GM23338 (cell line): ENCODE measurements around the gene HOXB3. TPM values are rescaled to one million over a fixed set of nuclear protein-coding genes. Genes with fewer than 3 reads are reported as not detected.

ENCODE experiments used
- ATAC-seq: fragments of 200-7000 bp; cut with Tn5 transposase; 3 replicates; pipeline ENCODE4 v1.9.1; 2020
- DNase-seq: peaks from one replicate; pipeline ENCODE4 v3.0.0-alpha.2; 2015; ENCODE audit warnings: low spot score
- H2AFZ ChIP-seq: fragments of 200-600 bp; sonication (generic); 2 replicates; pipeline ENCODE4 v1.8.0; 2016; ENCODE audit warnings: antibody characterized with exemption, mild to moderate bottlenecking, moderate library complexity
- H3F3A ChIP-seq: fragments of 200-600 bp; sonication (generic); replicated peaks from 2 replicates; pipeline ENCODE4 v1.8.0; 2017; ENCODE audit warnings: antibody characterized with exemption, mixed run types, low read depth
- H3K27ac ChIP-seq: fragments of 200-600 bp; sonication (generic); 2 replicates; pipeline ENCODE4 v1.6.1; 2016; ENCODE audit warnings: low read depth
- H3K27me3 ChIP-seq: fragments of 200-600 bp; sonication (generic); 2 replicates; pipeline ENCODE4 v1.8.0; 2016; ENCODE audit warnings: mild to moderate bottlenecking, mixed run types, moderate library complexity; ENCODE audit not compliant: insufficient read depth
- H3K36me3 ChIP-seq: fragments of 200-600 bp; sonication (generic); 2 replicates; pipeline ENCODE4 v1.8.0; 2016; ENCODE audit warnings: mild to moderate bottlenecking; ENCODE audit not compliant: insufficient read depth
- H3K4me1 ChIP-seq: fragments of 200-600 bp; sonication (generic); 2 replicates; pipeline ENCODE4 v1.8.0; 2016; ENCODE audit warnings: mild to moderate bottlenecking, moderate library complexity; ENCODE audit not compliant: insufficient read depth
- H3K4me2 ChIP-seq: fragments of 200-600 bp; sonication (generic); 2 replicates; pipeline ENCODE4 v1.7.1; 2017; ENCODE audit warnings: mixed run types
- H3K4me3 ChIP-seq: fragments of 200-600 bp; sonication (generic); 2 replicates; pipeline ENCODE4 v1.6.1; 2016; ENCODE audit warnings: mixed run types
- H3K79me2 ChIP-seq: fragments of 200-600 bp; sonication (generic); replicated peaks from 2 replicates; pipeline ENCODE4 v1.8.0; 2017; ENCODE audit warnings: mild to moderate bottlenecking; ENCODE audit not compliant: insufficient read depth
- H3K9me2 ChIP-seq: fragments of 200-600 bp; sonication (generic); 2 replicates; pipeline ENCODE4 v1.8.0; 2017; ENCODE audit not compliant: insufficient read depth
- H4K20me1 ChIP-seq: fragments of 200-600 bp; sonication (generic); replicated peaks from 2 replicates; pipeline ENCODE4 v1.8.0; 2017; ENCODE audit warnings: mild to moderate bottlenecking; ENCODE audit not compliant: insufficient read depth
- H3K27ac Mint-ChIP-seq: 2 replicates; pipeline ENCODE4 v1.8.0; 2020; ENCODE audit warnings: inconsistent platforms, mild to moderate bottlenecking, moderate library complexity, mixed read lengths
- H3K27me3 Mint-ChIP-seq: 3 replicates; pipeline ENCODE4 v1.8.0; 2022; ENCODE audit warnings: low read depth, mild to moderate bottlenecking, moderate library complexity, mixed read lengths, inconsistent platforms; ENCODE audit not compliant: insufficient read depth, poor library complexity
- H3K36me3 Mint-ChIP-seq: 3 replicates; pipeline ENCODE4 v1.8.0; 2021; ENCODE audit warnings: low read depth, mild to moderate bottlenecking, inconsistent platforms, moderate library complexity, mixed read lengths
- H3K4me1 Mint-ChIP-seq: 3 replicates; pipeline ENCODE4 v1.8.0; 2020; ENCODE audit warnings: mild to moderate bottlenecking, inconsistent platforms, mixed read lengths
- H3K4me3 Mint-ChIP-seq: 3 replicates; pipeline ENCODE4 v1.8.0; 2021; ENCODE audit warnings: moderate library complexity, mild to moderate bottlenecking, inconsistent platforms, mixed read lengths
- H3K9me3 Mint-ChIP-seq: 3 replicates; pipeline ENCODE4 v1.8.0; 2020; ENCODE audit warnings: moderate library complexity, mild to moderate bottlenecking, inconsistent platforms, mixed read lengths
- CREB1 ChIP-seq: fragments of 250-450 bp; sonication (Bioruptor Pico); IDR thresholded peaks from 2 replicates; pipeline ENCODE4 v1.5.0; 2020; ENCODE audit warnings: low read depth, mild to moderate bottlenecking, moderate library complexity
- ETS1 ChIP-seq: IDR thresholded peaks from 2 replicates; pipeline ENCODE4 v1.6.1; 2016; ENCODE audit warnings: antibody characterized with exemption
- EZH2 ChIP-seq: fragments of 200-600 bp; sonication (generic); IDR thresholded peaks from one replicate; pipeline ENCODE4 v1.8.0; 2017; ENCODE audit warnings: antibody characterized with exemption, mild to moderate bottlenecking, low read depth; ENCODE audit not compliant: unreplicated experiment
- JUNB ChIP-seq: IDR thresholded peaks from one replicate; pipeline ENCODE4 v1.6.1; 2016; ENCODE audit warnings: antibody characterized with exemption; ENCODE audit not compliant: unreplicated experiment
- NANOG ChIP-seq: IDR thresholded peaks from 2 replicates; pipeline ENCODE4 v1.6.1; 2016; ENCODE audit warnings: antibody characterized with exemption, borderline replicate concordance
- POLR2AphosphoS5 ChIP-seq: IDR thresholded peaks from 2 replicates; pipeline ENCODE4 v1.6.1; 2016; ENCODE audit warnings: antibody characterized with exemption, low read depth
- ZNF114 ChIP-seq: fragments of 250-450 bp; sonication (Bioruptor Pico); IDR thresholded peaks from 2 replicates; pipeline ENCODE4 v1.5.0; 2020; ENCODE audit warnings: mild to moderate bottlenecking, moderate library complexity
- ZNF331 ChIP-seq: fragments of 250-450 bp; sonication (Bioruptor Pico); IDR thresholded peaks from 2 replicates; pipeline ENCODE4 v1.5.0; 2020; ENCODE audit warnings: low read depth, mild to moderate bottlenecking, moderate library complexity
- polyA plus RNA-seq: library from polyadenylated mRNA; unstranded; fragments of >200 nt; fragmentation: Nextera tagmentation; extraction: Ambion mirVana; gene quantifications from 2 replicates; pipeline ENCODE4 v1.2.1, GENCODE V29; 2016
- total RNA-seq: library from RNA; depleted of rRNA; stranded (reverse); fragments of >200 nt; shearing (Covaris generic); gene quantifications from 2 replicates; pipeline ENCODE4 v1.2.3, GENCODE V29; 2014

HOXB3 gene
- total and polyA plus RNA-seq, 2 experiments from 2014 or later, result 0.17 TPM; not detected in 1

- no peak for TF ChIP-seq NANOG
- TF ChIP-seq ETS1, result no peak
- no peak for TF ChIP-seq CREB1 (CRISPR knock-in tag)
- TF ChIP-seq ZNF331, result no peak
- no peak for TF ChIP-seq JUNB
- peak; percentile 62 for TF ChIP-seq EZH2
- TF ChIP-seq POLR2AphosphoS5, result no peak
- Histone ChIP-seq H3K36me3 (no peaks in the 10 kb centered on the region; the same call in 1 of the 2 replicates), H3K9me2 (no peaks in the 10 kb centered on the region), H3K79me2 (no peaks in the 10 kb centered on the region), H2AFZ (no peak overlapping the region), H3K4me3 (no peak overlapping the region), H3K27ac (no peak overlapping the region), H3F3A (peaks cover 56% of the 10 kb centered on the region), H4K20me1 (peaks cover 68% of the 10 kb centered on the region), H3K4me1 (peaks cover 42% of the 10 kb centered on the region), H3K27me3 (peaks cover 100% of the 10 kb centered on the region), H3K4me2 (no peak overlapping the region)
- no peak overlapping the region for H3K4me3 Mint-ChIP-seq
- no peaks in the 10 kb centered on the region; the same call in 2 of the 3 replicates for H3K36me3 Mint-ChIP-seq
- H3K4me1 Mint-ChIP-seq, result peaks cover 18% of the 10 kb centered on the region
- ATAC-seq (no peak), DNase-seq (no peak)
- peaks cover 100% of the 10 kb centered on the region for H3K27me3 Mint-ChIP-seq
- H3K9me3 Mint-ChIP-seq, result peaks cover 4% of the 10 kb centered on the region; the same call in 2 of the 3 replicates
- no peak overlapping the region for H3K27ac Mint-ChIP-seq
Observed at GRCh38 chr17:48606892-48607614, 17.0 kb upstream of the HOXB3 start.

DNA sequence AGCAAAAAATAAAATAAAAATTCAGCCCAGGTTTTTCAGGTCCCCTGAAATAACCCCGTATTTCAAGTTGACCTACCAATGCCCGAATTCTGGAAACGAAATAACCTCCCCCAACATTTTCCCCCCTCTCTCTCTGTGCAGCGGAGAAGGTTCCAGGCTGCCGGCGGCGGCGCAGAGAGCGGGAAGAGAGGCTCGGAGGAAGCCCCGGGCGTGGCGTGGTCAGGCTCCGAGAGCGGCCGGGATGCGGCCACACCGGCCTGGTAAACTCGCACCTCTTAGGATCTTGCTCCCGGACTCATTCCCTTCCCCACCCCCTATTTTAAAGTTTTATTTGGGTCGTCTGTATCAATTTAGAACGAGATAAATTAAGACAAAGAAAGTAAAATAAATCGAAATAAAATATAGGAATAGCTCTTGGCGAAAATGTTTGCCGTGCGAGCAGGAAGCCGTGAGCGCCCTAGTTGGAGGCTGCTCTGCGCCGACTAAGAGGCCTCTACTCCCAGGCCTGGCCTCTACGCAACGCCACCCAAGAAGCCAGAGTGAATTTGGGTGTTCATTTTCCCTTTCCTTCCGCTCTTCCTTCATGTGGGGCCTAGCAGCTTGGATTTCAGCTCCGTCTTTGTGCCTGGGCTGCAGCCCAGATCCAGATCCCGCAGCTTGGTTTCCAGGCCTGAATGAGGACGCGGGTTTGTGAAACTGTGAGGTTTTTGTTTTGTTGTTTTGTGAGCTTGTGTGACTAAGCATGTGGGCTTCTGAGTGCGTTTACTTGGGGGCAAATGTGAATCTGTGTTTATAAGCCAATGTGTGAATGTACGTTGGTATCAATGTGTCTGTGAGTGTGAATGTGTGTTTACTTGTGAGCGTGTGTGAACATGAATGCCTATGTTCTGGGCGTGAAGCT, 16.2 kb upstream of the HOXB3 start:
- Histone ChIP-seq H3K4me3 (no peak overlapping the region), H2AFZ (no peak overlapping the region), H3K27ac (no peak overlapping the region), H3K36me3 (no peaks in the 10 kb centered on the region; the same call in 1 of the 2 replicates), H3K79me2 (no peaks in the 10 kb centered on the region), H3K9me2 (no peaks in the 10 kb centered on the region), H3K4me1 (peaks cover 47% of the 10 kb centered on the region), H3K27me3 (peaks cover 100% of the 10 kb centered on the region), H4K20me1 (peaks cover 72% of the 10 kb centered on the region), H3K4me2 (no peak overlapping the region), H3F3A (peaks cover 59% of the 10 kb centered on the region)
- Mint-ChIP-seq H3K9me3 (peaks cover 4% of the 10 kb centered on the region; the same call in 2 of the 3 replicates), H3K4me1 (peaks cover 15% of the 10 kb centered on the region), H3K27ac (no peak overlapping the region), H3K27me3 (peaks cover 100% of the 10 kb centered on the region), H3K4me3 (no peak overlapping the region), H3K36me3 (no peaks in the 10 kb centered on the region; the same call in 2 of the 3 replicates)
- ATAC-seq, result no peak
- no peak for DNase-seq
- TF ChIP-seq EZH2 (peak; percentile 97), ZNF114 (CRISPR knock-in tag) (no peak), NANOG (no peak), POLR2AphosphoS5 (no peak)
